HG03196 (cell line): ENCODE results near the gene SLC7A6.
"Not testable (repeated sequence)": the region's sequence is repeated elsewhere in the genome, so short reads cannot be mapped to it uniquely, and the experiment has no call there.

Experiments
- ATAC-seq: cut with Tn5 transposase; IDR thresholded peaks from one replicate; pipeline ENCODE4 v1.9.1; 2021; ENCODE audit not compliant: unreplicated experiment

SLC7A6 gene

GRCh38 chr16:68281368-68282063 is 17.2 kb downstream of the SLC7A6 start:
- ATAC-seq = no peak

GRCh38 chr16:68282064-68282452 is 17.7 kb downstream of the SLC7A6 start:
- ATAC-seq = no peak

GRCh38 chr16:68283346-68283745 is 19.0 kb downstream of the SLC7A6 start:
- ATAC-seq = no peak

GRCh38 chr16:68283801-68284598 is 19.7 kb downstream of the SLC7A6 start:
- ATAC-seq = no peak

GRCh38 chr16:68284847-68285246 is 20.5 kb downstream of the SLC7A6 start:
- peak; percentile 42 for ATAC-seq

GRCh38 chr16:68285683-68286082 is 21.4 kb downstream of the SLC7A6 start:
- ATAC-seq = no peak

GRCh38 chr16:68286153-68287074 is 22.1 kb downstream of the SLC7A6 start:
- ATAC-seq = no peak

- ATAC-seq = no peak
Measured at GRCh38 chr16:68287276-68288251, 23.2 kb downstream of the SLC7A6 start.

- ATAC-seq = no peak
Measured at GRCh38 chr16:68288252-68288650, 23.9 kb downstream of the SLC7A6 start.

- ATAC-seq = not testable (repeated sequence)
Measured at GRCh38 chr16:68288796-68289195, 24.5 kb downstream of the SLC7A6 start.

- no peak for ATAC-seq
Measured at GRCh38 chr16:68289202-68289601, 24.9 kb downstream of the SLC7A6 start.

GRCh38 chr16:68289621-68290329 is 25.4 kb downstream of the SLC7A6 start:
- peak; percentile 70 for ATAC-seq

GRCh38 chr16:68290450-68290849 is 26.1 kb downstream of the SLC7A6 start:
- no peak for ATAC-seq

- no peak for ATAC-seq
Measured at GRCh38 chr16:68291227-68291626, 26.9 kb downstream of the SLC7A6 start.

GRCh38 chr16:68292425-68292824 is 28.1 kb downstream of the SLC7A6 start:
- no peak for ATAC-seq

GRCh38 chr16:68296291-68296690 is 32.0 kb downstream of the SLC7A6 start:
- ATAC-seq = no peak

- no peak for ATAC-seq
Measured at GRCh38 chr16:68296693-68297092, 32.4 kb downstream of the SLC7A6 start.

- no peak for ATAC-seq
Measured at GRCh38 chr16:68297908-68298307, 33.6 kb downstream of the SLC7A6 start.

GRCh38 chr16:68298312-68298711 is 34.0 kb downstream of the SLC7A6 start:
- ATAC-seq = no peak
